ENCODE measurements around the gene NNT.

NNT gene

GRCh38 chr5:43602461-43603343 is at the start of gene NNT:
Gene NNT, plus strand, starts transcription at chr5:43603180. Its CDS starts 6,016 bp downstream, at chr5:43609196.
- peak; percentile 82 for DNase-seq
- peak within 1 kb of the TSS; percentile 92 to 99 for H3K4me3 ChIP-seq (ENCODE audit: low read depth in 1 of 2, low read length in 2 of 2)
- peak within 1 kb of the TSS; percentile 91 for H3K27ac ChIP-seq (ENCODE audit: low read length)
- H3K36me3 ChIP-seq (ENCODE audit: insufficient read depth, low read length) = peaks cover 7% of the 10 kb centered on the region
- H2AFZ ChIP-seq (ENCODE audit: low read depth, low read length) = peak within 1 kb of the TSS; percentile 100
- H3K27me3 ChIP-seq (ENCODE audit: insufficient read depth, low read length, poor library complexity) = no peaks in the 10 kb centered on the region
- TF ChIP-seq, protein P1, sequence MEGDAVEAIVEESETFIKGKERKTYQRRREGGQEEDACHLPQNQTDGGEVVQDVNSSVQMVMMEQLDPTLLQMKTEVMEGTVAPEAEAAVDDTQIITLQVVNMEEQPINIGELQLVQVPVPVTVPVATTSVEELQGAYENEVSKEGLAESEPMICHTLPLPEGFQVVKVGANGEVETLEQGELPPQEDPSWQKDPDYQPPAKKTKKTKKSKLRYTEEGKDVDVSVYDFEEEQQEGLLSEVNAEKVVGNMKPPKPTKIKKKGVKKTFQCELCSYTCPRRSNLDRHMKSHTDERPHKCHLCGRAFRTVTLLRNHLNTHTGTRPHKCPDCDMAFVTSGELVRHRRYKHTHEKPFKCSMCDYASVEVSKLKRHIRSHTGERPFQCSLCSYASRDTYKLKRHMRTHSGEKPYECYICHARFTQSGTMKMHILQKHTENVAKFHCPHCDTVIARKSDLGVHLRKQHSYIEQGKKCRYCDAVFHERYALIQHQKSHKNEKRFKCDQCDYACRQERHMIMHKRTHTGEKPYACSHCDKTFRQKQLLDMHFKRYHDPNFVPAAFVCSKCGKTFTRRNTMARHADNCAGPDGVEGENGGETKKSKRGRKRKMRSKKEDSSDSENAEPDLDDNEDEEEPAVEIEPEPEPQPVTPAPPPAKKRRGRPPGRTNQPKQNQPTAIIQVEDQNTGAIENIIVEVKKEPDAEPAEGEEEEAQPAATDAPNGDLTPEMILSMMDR (IDR thresholded peaks at IDR 0.05; ENCODE audit: borderline replicate concordance, extremely low read depth, low read length, poor library complexity, severe bottlenecking) = no peak
- no peak for TF ChIP-seq EZH2 (IDR thresholded peaks at IDR 0.05; ENCODE audit: borderline replicate concordance, low read depth, low read length, severe bottlenecking)
- peak within 1 kb of the TSS; percentile 81 for H3K4me2 ChIP-seq (ENCODE audit: insufficient read depth, low read length)
- H4K20me1 ChIP-seq (ENCODE audit: insufficient read depth, low read length) = no peaks in the 10 kb centered on the region; the same call in 1 of the 2 replicates
- H3K9ac ChIP-seq (ENCODE audit: low read depth, low read length) = peak within 1 kb of the TSS; percentile 85
- ATAC-seq (ENCODE audit: insufficient read depth, low read depth) = peak; percentile 84
- H3K79me2 ChIP-seq (ENCODE audit: insufficient read depth, low read length) = peaks cover 73% of the 10 kb centered on the region
- H3K4me1 ChIP-seq (ENCODE audit: insufficient read depth, low read length) = peaks cover 44% of the 10 kb centered on the region
- no peaks in the 10 kb centered on the region for H3K9me3 ChIP-seq (ENCODE audit: insufficient read depth, low read length, severe bottlenecking)

DNA sequence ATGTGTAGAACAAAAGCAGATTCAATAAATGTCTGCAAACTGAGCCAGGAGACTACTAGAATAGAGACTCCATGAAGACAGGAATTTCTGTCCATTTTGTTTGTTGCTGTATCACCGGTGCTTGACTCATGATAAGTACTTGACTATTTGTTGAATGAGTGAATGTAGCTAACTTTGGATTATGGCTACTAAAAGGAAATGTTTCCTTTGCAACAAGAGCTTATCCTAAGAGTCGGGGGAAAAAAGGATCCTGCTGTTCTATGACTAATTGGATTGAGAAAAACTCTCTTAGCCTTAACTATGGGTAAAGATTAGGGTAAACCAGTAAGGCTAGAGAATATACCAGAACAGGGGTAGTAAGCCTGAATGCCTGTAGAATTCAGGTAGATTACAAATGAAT is 49.6 kb upstream of the NNT start:
- Histone ChIP-seq H3K4me3 (ENCODE audit: low read depth in 1 of 2, low read length in 2 of 2) (0 out of 4 replicates have a peak overlapping the region, but pooled peaks of 1 of the 2 experiments have one; percentile 72), H3K9me3 (ENCODE audit: insufficient read depth, low read length, severe bottlenecking) (no peaks in the 10 kb centered on the region), H3K4me2 (ENCODE audit: insufficient read depth, low read length) (peak overlapping the region; percentile 78), H2AFZ (ENCODE audit: low read depth, low read length) (no peak overlapping the region), H3K27me3 (ENCODE audit: insufficient read depth, low read length, poor library complexity) (no peaks in the 10 kb centered on the region), H3K79me2 (ENCODE audit: insufficient read depth, low read length) (peaks cover 93% of the 10 kb centered on the region), H3K27ac (ENCODE audit: low read length) (no peak overlapping the region), H3K4me1 (ENCODE audit: insufficient read depth, low read length) (peaks cover 55% of the 10 kb centered on the region), H3K9ac (ENCODE audit: low read depth, low read length) (peak overlapping the region; percentile 94), H4K20me1 (ENCODE audit: insufficient read depth, low read length) (peaks cover 43% of the 10 kb centered on the region), H3K36me3 (ENCODE audit: insufficient read depth, low read length) (peaks cover 67% of the 10 kb centered on the region)
- TF ChIP-seq EZH2 (IDR thresholded peaks at IDR 0.05; ENCODE audit: borderline replicate concordance, low read depth, low read length, severe bottlenecking) = no peak
- TF ChIP-seq, protein P1 (IDR thresholded peaks at IDR 0.05; ENCODE audit: borderline replicate concordance, extremely low read depth, low read length, poor library complexity, severe bottlenecking) = no peak
- DNase-seq (no peak), ATAC-seq (ENCODE audit: insufficient read depth, low read depth) (no peak)

- Histone ChIP-seq H3K4me3 (ENCODE audit: low read depth in 1 of 2, low read length in 2 of 2) (peak overlapping the region; percentile 52 to 72; a peak in 3 of 4 replicates), H3K27me3 (ENCODE audit: insufficient read depth, low read length, poor library complexity) (no peaks in the 10 kb centered on the region), H3K36me3 (ENCODE audit: insufficient read depth, low read length) (peaks cover 57% of the 10 kb centered on the region), H3K79me2 (ENCODE audit: insufficient read depth, low read length) (peaks cover 81% of the 10 kb centered on the region), H2AFZ (ENCODE audit: low read depth, low read length) (no peak overlapping the region), H3K27ac (ENCODE audit: low read length) (0 out of 2 replicates have a peak overlapping the region, but pooled peaks have one; percentile 3), H3K9me3 (ENCODE audit: insufficient read depth, low read length, severe bottlenecking) (no peaks in the 10 kb centered on the region), H3K4me1 (ENCODE audit: insufficient read depth, low read length) (peaks cover 55% of the 10 kb centered on the region), H3K4me2 (ENCODE audit: insufficient read depth, low read length) (peak overlapping the region; percentile 78), H3K9ac (ENCODE audit: low read depth, low read length) (peak overlapping the region; percentile 94), H4K20me1 (ENCODE audit: insufficient read depth, low read length) (peaks cover 39% of the 10 kb centered on the region)
- TF ChIP-seq, protein P1 (IDR thresholded peaks at IDR 0.05; ENCODE audit: borderline replicate concordance, extremely low read depth, low read length, poor library complexity, severe bottlenecking) = no peak
- no peak for TF ChIP-seq EZH2 (IDR thresholded peaks at IDR 0.05; ENCODE audit: borderline replicate concordance, low read depth, low read length, severe bottlenecking)
- DNase-seq = no peak
- ATAC-seq (ENCODE audit: insufficient read depth, low read depth) = no peak
Observed at GRCh38 chr5:43554497-43554896, 48.5 kb upstream of the NNT start.

Data from DND-41 (cell line).